GM19240 (cell line): ENCODE results near the gene LAMA3.
"Not testable (repeated sequence)": the region's sequence is repeated elsewhere in the genome, so short reads cannot be mapped to it uniquely, and the experiment has no call there.

Experiments used
- DNase-seq: peaks from one replicate; pipeline ENCODE4 v3.0.0; 2011; ENCODE audit warnings: low spot score; ENCODE audit not compliant: insufficient read length

Gene LAMA3

GRCh38 chr18:23703057-23703986 lies 14.1 kb downstream of the LAMA3 start:
- DNase-seq: no peak

- DNase-seq: no peak
Observed at GRCh38 chr18:23703987-23704384, 14.7 kb downstream of the LAMA3 start.

- DNase-seq: no peak
Observed at GRCh38 chr18:23704806-23705205, 15.6 kb downstream of the LAMA3 start.

GRCh38 chr18:23706971-23707640 lies 17.9 kb downstream of the LAMA3 start:
- no peak for DNase-seq

- DNase-seq: no peak
Observed at GRCh38 chr18:23710068-23710527, 20.8 kb downstream of the LAMA3 start.

GRCh38 chr18:23710946-23711345 lies 21.7 kb downstream of the LAMA3 start:
- no peak for DNase-seq

- DNase-seq: no peak
Observed at GRCh38 chr18:23711426-23711825, 22.2 kb downstream of the LAMA3 start.

- DNase-seq: no peak
Observed at GRCh38 chr18:23712445-23712844, 23.2 kb downstream of the LAMA3 start.

- no peak for DNase-seq
Observed at GRCh38 chr18:23714576-23714975, 25.3 kb downstream of the LAMA3 start.

GRCh38 chr18:23716079-23716478 lies 26.8 kb downstream of the LAMA3 start:
- DNase-seq: not testable (repeated sequence)

- no peak for DNase-seq
Observed at GRCh38 chr18:23716516-23716915, 27.3 kb downstream of the LAMA3 start.

- DNase-seq: no peak
Observed at GRCh38 chr18:23716966-23717365, 27.7 kb downstream of the LAMA3 start.

- DNase-seq: no peak
Observed at GRCh38 chr18:23718243-23718720, 29.0 kb downstream of the LAMA3 start.

- no peak for DNase-seq
Observed at GRCh38 chr18:23718731-23719130, 29.5 kb downstream of the LAMA3 start.

- DNase-seq: no peak
Observed at GRCh38 chr18:23719634-23720201, 30.5 kb downstream of the LAMA3 start.

- DNase-seq: no peak
Observed at GRCh38 chr18:23721696-23722480, 32.6 kb downstream of the LAMA3 start.

GRCh38 chr18:23722646-23723045 lies 33.4 kb downstream of the LAMA3 start:
- DNase-seq: no peak

- DNase-seq: no peak
Observed at GRCh38 chr18:23723121-23723520, 33.9 kb downstream of the LAMA3 start.

- DNase-seq: no peak
Observed at GRCh38 chr18:23724681-23725080, 35.4 kb downstream of the LAMA3 start.

GRCh38 chr18:23725351-23725750 lies 36.1 kb downstream of the LAMA3 start:
- no peak for DNase-seq
